Ishikawa (cell line): Measurements from ENCODE around the gene CREB3L2.

Source experiments
- CEBPB ChIP-seq: IDR thresholded peaks from 2 replicates; pipeline ENCODE4 v1.6.1; 2012
- EGR1 ChIP-seq: IDR thresholded peaks from 2 replicates; pipeline ENCODE4 v1.6.1; 2012
- EP300 ChIP-seq: IDR thresholded peaks from 2 replicates; pipeline ENCODE4 v1.6.1; 2012; ENCODE audit warnings: borderline replicate concordance
- NFIC ChIP-seq: IDR thresholded peaks from 2 replicates; pipeline ENCODE4 v1.6.1; 2012
- RAD21 ChIP-seq: IDR thresholded peaks from 2 replicates; pipeline ENCODE4 v1.6.1; 2012; ENCODE audit warnings: low read depth
- REST ChIP-seq: IDR thresholded peaks from 2 replicates; pipeline ENCODE4 v1.6.1; 2012; ENCODE audit warnings: low read depth, mild to moderate bottlenecking
- USF1 ChIP-seq: IDR thresholded peaks from 2 replicates; pipeline ENCODE4 v1.6.1; 2012
- YY1 ChIP-seq: IDR thresholded peaks from 2 replicates; pipeline ENCODE4 v1.6.1; 2012; ENCODE audit warnings: low read depth
- TF ChIP-seq, protein P1 (sequence below): IDR thresholded peaks from 2 replicates; pipeline ENCODE4 v1.6.1; 2012

- TF ChIP-seq USF1, result no peak
- no peak for TF ChIP-seq EGR1
- no peak for TF ChIP-seq RAD21
- TF ChIP-seq REST, result no peak
- TF ChIP-seq, protein P1, sequence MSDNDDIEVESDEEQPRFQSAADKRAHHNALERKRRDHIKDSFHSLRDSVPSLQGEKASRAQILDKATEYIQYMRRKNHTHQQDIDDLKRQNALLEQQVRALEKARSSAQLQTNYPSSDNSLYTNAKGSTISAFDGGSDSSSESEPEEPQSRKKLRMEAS, result no peak
- no peak for TF ChIP-seq CEBPB
- no peak for TF ChIP-seq EP300
- TF ChIP-seq YY1, result no peak
- no peak for TF ChIP-seq NFIC
Observed at GRCh38 chr7:137940656-137941518, 61.0 kb downstream of the CREB3L2 start.
